NCI-H2227 treated with DMSO at 0.1 percent for 48 hours (cell line): ENCODE results near the gene CLHC1.

Experiments
- DNase-seq: peaks from one replicate; lab custom pipeline; 2025; lab: John Stamatoyannopoulos, UW

Gene CLHC1

GRCh38 chr2:55169359-55169758 lies 62.7 kb downstream of the CLHC1 start:
- no peak for DNase-seq

- DNase-seq, result peak; percentile 78
Measured at GRCh38 chr2:55168221-55169154, 63.6 kb downstream of the CLHC1 start.

GRCh38 chr2:55165626-55166025 lies 66.5 kb downstream of the CLHC1 start:
- DNase-seq, result no peak

- no peak for DNase-seq
Measured at GRCh38 chr2:55164534-55165480, 67.3 kb downstream of the CLHC1 start.

GRCh38 chr2:55163941-55164390 lies 68.1 kb downstream of the CLHC1 start:
- no peak for DNase-seq

- DNase-seq, result no peak
Measured at GRCh38 chr2:55163274-55163721, 68.8 kb downstream of the CLHC1 start.

GRCh38 chr2:55162284-55163006 lies 69.6 kb downstream of the CLHC1 start:
- no peak for DNase-seq

- DNase-seq, result no peak
Measured at GRCh38 chr2:55161295-55162210, 70.5 kb downstream of the CLHC1 start.

- no peak for DNase-seq
Measured at GRCh38 chr2:55160422-55160821, 71.7 kb downstream of the CLHC1 start.

GRCh38 chr2:55159752-55160151 lies 72.3 kb downstream of the CLHC1 start:
- DNase-seq, result no peak

GRCh38 chr2:55159037-55159651 lies 72.9 kb downstream of the CLHC1 start:
- no peak for DNase-seq

- no peak for DNase-seq
Measured at GRCh38 chr2:55158111-55158814, 73.8 kb downstream of the CLHC1 start.

GRCh38 chr2:55157474-55157884 lies 74.6 kb downstream of the CLHC1 start:
- no peak for DNase-seq

- no peak for DNase-seq
Measured at GRCh38 chr2:55156984-55157383, 75.1 kb downstream of the CLHC1 start.

- no peak for DNase-seq
Measured at GRCh38 chr2:55156326-55156725, 75.8 kb downstream of the CLHC1 start.

GRCh38 chr2:55155764-55156281 lies 76.3 kb downstream of the CLHC1 start:
- no peak for DNase-seq

GRCh38 chr2:55155206-55155605 lies 76.9 kb downstream of the CLHC1 start:
- no peak for DNase-seq

- DNase-seq, result no peak
Measured at GRCh38 chr2:55154525-55155030, 77.5 kb downstream of the CLHC1 start.
